IPS DF 6.9 (cell line): Measurements from ENCODE around the gene FBXL20.

Experiments
- DNase-seq: peaks from one replicate; pipeline ENCODE4 v3.0.0-alpha.2; 2013; ENCODE audit warnings: low read depth, low spot score
- H3K27ac ChIP-seq: one replicate; pipeline ENCODE4 v1.5.1; 2013; ENCODE audit warnings: low read length, control low read depth
- H3K27me3 ChIP-seq: 2 replicates; pipeline ENCODE4 v1.6.1; 2013; ENCODE audit warnings: mild to moderate bottlenecking, low read length; ENCODE audit not compliant: control insufficient read depth, insufficient read depth
- H3K36me3 ChIP-seq: 2 replicates; pipeline ENCODE4 v1.6.1; 2013; ENCODE audit warnings: low read length; ENCODE audit not compliant: control insufficient read depth, insufficient read depth
- H3K4me1 ChIP-seq: 2 replicates; pipeline ENCODE4 v1.6.1; 2013; ENCODE audit warnings: low read length; ENCODE audit not compliant: control insufficient read depth, insufficient read depth
- H3K4me3 ChIP-seq: 2 replicates; pipeline ENCODE4 v1.5.1; 2013; ENCODE audit warnings: mild to moderate bottlenecking, low read length
- H3K9me3 ChIP-seq: 2 replicates; pipeline ENCODE4 v1.6.1; 2013; ENCODE audit warnings: low read length, inconsistent platforms; ENCODE audit not compliant: control insufficient read depth, insufficient read depth
- WGBS: extraction: QIAGEN DNeasy Blood & Tissue Kit; methylation state at CpG from one replicate; pipeline ENCODE4 v1.1.7; 2013; ENCODE audit warnings: mixed read lengths, missing lambda C conversion rate; ENCODE audit not compliant: insufficient read length, insufficient coverage; 5-methylcytosine and 5-hydroxymethylcytosine counted together

The FBXL20 gene

DNA sequence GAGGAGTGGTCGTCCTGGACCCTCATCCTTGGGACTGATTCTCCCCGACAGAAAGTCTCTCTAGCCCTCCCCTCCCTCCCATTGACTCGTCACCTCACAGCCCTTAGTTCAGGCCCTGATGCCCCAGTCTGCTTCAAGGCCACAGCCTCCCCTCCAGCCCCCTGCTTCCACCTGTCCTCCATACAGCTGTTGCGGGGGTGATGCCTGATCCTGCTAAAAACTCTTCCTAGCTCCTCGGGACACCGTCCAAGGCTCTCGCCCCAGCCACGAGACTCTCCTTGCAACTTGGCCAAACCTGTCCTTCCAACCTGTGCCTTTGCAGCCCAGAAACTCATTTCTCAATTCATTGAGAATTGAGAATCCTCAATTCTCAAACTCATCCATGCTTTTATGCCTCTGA, 182.5 kb downstream of the FBXL20 start:
- Histone ChIP-seq H3K9me3 (no peaks in the 10 kb centered on the region), H3K27ac (no peak overlapping the region), H3K27me3 (peaks cover under 1% of the 10 kb centered on the region; the same call in 1 of the 2 replicates), H3K36me3 (no peaks in the 10 kb centered on the region; the same call in 1 of the 2 replicates), H3K4me1 (peaks cover 3% of the 10 kb centered on the region; the same call in 1 of the 2 replicates), H3K4me3 (no peak overlapping the region)
- WGBS: no CpG with 5 or more reads among the region's 8 CpGs
- DNase-seq: no peak

DNA sequence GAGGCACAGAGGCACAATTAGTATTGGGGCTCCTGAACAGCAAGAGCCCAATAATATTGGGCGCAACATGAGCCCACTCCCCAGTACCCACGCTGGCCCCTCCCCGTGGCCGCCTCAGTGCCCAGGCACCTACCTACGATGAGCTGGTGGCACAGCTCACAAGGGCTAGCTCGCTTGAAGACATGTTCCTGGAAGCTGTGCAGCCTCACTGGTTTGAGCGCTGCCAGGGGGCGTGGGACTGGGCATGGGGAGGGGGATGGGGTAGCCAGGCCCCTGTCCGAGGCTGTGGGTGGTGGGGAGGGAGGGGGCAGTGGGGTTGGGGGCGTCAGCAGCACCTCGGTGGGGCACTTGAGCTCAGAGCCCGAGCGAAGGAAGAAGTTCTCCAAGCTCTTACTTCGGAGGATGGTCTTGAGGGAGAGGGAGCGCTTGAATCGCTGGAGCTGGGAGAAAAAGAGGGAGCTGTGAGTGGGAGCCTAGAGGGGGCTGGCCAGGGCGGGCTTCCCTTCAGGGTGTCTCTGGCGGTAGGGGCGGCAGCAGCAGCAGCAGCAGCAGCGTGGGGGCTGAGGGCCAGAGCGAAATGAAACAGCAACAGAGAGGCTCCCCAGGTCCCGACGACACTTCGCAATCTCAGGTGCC, 183.6 kb downstream of the FBXL20 start:
- Histone ChIP-seq H3K9me3 (no peaks in the 10 kb centered on the region), H3K27ac (no peak overlapping the region), H3K4me1 (peaks cover 2% of the 10 kb centered on the region; the same call in 1 of the 2 replicates), H3K4me3 (no peak overlapping the region), H3K36me3 (no peaks in the 10 kb centered on the region; the same call in 1 of the 2 replicates), H3K27me3 (no peaks in the 10 kb centered on the region)
- WGBS: no CpG with 5 or more reads among the region's 24 CpGs
- no peak for DNase-seq

DNA sequence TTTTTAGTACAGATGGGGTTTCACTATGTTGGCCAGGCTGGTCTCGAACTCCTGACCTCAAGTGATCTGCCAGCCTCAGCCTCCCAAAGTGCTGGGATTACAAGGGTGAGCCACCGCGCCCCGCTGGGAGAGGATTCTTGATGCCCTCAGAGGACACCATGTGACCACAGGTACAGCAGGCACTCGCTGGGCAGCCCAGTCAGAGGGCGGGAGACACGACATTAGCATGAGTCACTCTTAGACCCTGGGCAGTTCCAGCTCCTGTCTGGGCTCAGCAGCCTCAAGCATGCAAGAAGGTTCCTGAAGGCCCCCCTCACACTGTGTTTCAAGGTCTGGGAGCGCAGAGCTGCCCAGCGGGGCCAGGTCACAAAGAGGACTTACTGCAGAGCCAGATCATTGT, 187.6 kb downstream of the FBXL20 start:
- H3K27ac ChIP-seq: no peak overlapping the region
- no peak for DNase-seq
- no peaks in the 10 kb centered on the region; the same call in 1 of the 2 replicates for H3K36me3 ChIP-seq
- H3K4me1 ChIP-seq: peaks cover 3% of the 10 kb centered on the region
- WGBS: no CpG with 5 or more reads among the region's 9 CpGs
- H3K4me3 ChIP-seq: no peak overlapping the region
- H3K27me3 ChIP-seq: no peaks in the 10 kb centered on the region
- no peaks in the 10 kb centered on the region for H3K9me3 ChIP-seq

GRCh38 chr17:39212841-39213480, 188.5 kb downstream of the FBXL20 start:
- H3K9me3 ChIP-seq: no peaks in the 10 kb centered on the region
- no peaks in the 10 kb centered on the region; the same call in 1 of the 2 replicates for H3K36me3 ChIP-seq
- no peak overlapping the region for H3K27ac ChIP-seq
- no peaks in the 10 kb centered on the region for H3K27me3 ChIP-seq
- DNase-seq: no peak
- H3K4me3 ChIP-seq: no peak overlapping the region
- H3K4me1 ChIP-seq: peaks cover 7% of the 10 kb centered on the region
- WGBS: no CpG with 5 or more reads among the region's 16 CpGs

DNA sequence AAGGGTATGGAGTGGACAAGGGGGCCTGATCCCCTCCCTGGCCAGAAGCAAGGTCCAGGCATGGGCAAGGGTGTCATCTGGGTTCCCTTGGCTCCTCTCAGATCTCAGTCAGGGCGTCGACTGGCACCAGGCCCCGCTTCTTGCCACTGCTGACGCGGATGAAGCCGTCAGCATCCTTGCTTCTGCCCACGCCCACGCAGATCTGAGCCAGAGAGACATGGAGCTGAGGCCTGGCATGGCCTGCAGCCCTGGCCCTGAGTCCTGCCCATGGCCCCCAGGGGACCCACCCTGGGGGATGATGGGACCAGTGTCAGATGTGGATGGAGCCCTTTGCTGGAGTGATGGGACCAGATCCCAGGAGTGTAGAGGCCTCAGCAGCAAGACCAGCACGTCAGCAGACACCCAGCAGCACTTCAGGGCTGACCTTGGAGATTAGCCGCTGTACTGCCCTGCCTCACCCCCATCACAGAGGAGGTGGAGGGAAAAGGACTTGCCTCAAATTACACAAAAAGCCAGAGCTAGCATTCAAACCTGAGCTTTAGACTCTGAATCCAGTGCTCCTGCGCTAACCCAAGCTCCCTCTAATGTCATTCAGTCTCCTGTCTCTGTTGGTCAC, 189.1 kb downstream of the FBXL20 start:
- no peak for DNase-seq
- Histone ChIP-seq H3K36me3 (no peaks in the 10 kb centered on the region; the same call in 1 of the 2 replicates), H3K27ac (no peak overlapping the region), H3K4me1 (peaks cover 5% of the 10 kb centered on the region), H3K9me3 (no peaks in the 10 kb centered on the region), H3K4me3 (no peak overlapping the region), H3K27me3 (no peaks in the 10 kb centered on the region)
- no CpG with 5 or more reads among the region's 11 CpGs for WGBS

DNA sequence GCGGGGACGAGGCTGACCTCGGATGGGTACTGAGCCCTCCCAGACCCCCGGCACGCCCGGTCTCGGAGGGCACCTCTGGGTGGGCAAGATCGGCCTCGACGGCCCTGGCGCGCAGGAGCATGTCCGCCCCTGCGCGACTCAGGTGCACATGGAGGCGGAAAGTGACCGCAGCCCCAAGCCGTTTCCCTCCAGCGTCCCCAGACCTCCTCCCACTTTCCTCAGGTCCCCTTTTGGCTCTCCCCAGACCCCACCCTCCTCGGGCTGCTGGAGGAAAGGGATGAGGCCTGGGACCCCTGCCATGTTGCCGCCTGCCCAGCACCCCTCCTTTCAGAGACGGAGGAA, 191.4 kb downstream of the FBXL20 start:
- H3K27me3 ChIP-seq: no peaks in the 10 kb centered on the region
- H3K9me3 ChIP-seq: no peaks in the 10 kb centered on the region
- H3K27ac ChIP-seq: no peak overlapping the region
- WGBS: no CpG with 5 or more reads among the region's 22 CpGs
- H3K4me3 ChIP-seq: peak overlapping the region; percentile 40; the same call in 1 of the 2 replicates
- peaks cover 6% of the 10 kb centered on the region for H3K4me1 ChIP-seq
- H3K36me3 ChIP-seq: peaks cover under 1% of the 10 kb centered on the region; the same call in 1 of the 2 replicates
- no peak for DNase-seq

DNA sequence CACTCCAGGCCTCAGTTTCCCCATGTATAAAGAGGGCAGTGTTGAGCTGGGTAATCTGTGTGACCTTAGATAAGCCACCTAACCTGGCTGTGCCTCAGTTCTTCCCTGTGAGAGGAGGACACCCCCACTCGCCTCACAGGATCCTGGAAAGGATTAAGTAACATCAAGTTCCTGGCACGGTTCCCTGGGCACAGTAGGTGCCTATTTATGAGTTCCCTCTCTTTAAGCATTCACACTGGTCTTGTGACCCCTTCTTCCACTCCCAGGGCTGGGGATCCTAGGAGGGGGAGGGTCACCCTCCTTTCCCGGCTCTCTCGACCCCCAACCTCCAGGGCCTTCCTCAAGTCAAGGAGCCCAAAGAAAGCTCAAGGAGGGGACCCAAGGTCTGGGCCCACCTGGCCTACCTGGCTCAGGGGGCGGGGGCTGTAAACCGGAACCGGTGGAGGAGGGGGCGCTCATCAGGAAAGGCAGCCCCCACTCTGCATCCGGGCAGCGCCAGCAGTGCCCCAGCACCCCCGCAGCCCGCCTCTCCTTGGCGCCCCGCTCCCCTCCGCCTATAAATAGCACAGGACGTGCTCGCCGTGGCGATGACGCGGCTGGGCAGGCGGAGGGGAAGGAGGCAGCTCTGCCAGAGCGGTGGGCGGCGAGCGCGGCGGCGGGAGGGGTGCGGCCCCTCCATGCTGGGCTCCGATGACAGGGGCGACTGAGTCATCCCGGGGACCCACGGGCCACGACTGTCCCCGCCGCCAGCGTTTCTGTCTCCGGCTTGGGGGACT, 191.9 kb downstream of the FBXL20 start:
- Histone ChIP-seq H3K36me3 (peaks cover 6% of the 10 kb centered on the region; the same call in 1 of the 2 replicates), H3K4me3 (peak overlapping the region; percentile 40; the same call in 1 of the 2 replicates), H3K4me1 (peaks cover 6% of the 10 kb centered on the region), H3K9me3 (no peaks in the 10 kb centered on the region), H3K27ac (no peak overlapping the region), H3K27me3 (no peaks in the 10 kb centered on the region)
- no CpG with 5 or more reads among the region's 39 CpGs for WGBS
- DNase-seq: no peak

- no peak for DNase-seq
- H3K4me3 ChIP-seq: no peak overlapping the region
- WGBS: no CpG with 5 or more reads among the region's 8 CpGs
Measured at GRCh38 chr17:39208893-39209292, 192.5 kb downstream of the FBXL20 start.

GRCh38 chr17:39208136-39208535, 193.3 kb downstream of the FBXL20 start:
- H3K36me3 ChIP-seq: peaks cover 18% of the 10 kb centered on the region
- no CpG with 5 or more reads among the region's 7 CpGs for WGBS
- H3K27ac ChIP-seq: no peak overlapping the region
- no peaks in the 10 kb centered on the region for H3K9me3 ChIP-seq
- peaks cover 6% of the 10 kb centered on the region for H3K4me1 ChIP-seq
- no peak for DNase-seq
- no peaks in the 10 kb centered on the region for H3K27me3 ChIP-seq
- no peak overlapping the region for H3K4me3 ChIP-seq

More at GRCh38 chr17:39208893-39209292, 192.5 kb downstream of the FBXL20 start:
- Histone ChIP-seq H3K27ac (no peak overlapping the region), H3K36me3 (peaks cover 12% of the 10 kb centered on the region), H3K4me1 (peaks cover 6% of the 10 kb centered on the region), H3K9me3 (no peaks in the 10 kb centered on the region), H3K27me3 (no peaks in the 10 kb centered on the region)

DNA sequence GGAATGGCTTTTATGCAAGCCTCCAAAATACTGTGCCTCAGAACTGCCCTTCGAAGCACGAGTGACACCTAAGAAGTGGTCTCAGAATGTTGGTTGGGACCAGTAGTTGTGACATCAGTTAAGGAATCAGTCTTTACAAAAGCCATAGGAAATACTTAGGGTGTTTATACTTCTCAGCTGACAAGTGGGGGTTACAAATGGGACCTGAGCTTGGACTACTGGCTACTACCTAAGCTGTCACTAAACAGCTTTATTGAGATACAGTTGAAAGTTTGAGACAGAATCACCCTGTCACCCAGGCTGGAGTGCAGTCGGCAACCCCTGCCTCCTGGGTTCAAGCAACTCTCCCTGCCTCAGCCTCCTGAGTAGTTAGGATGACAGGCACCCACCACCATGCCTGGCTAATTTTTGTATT, 196.3 kb downstream of the FBXL20 start:
- Histone ChIP-seq H3K36me3 (peaks cover 35% of the 10 kb centered on the region), H3K4me3 (no peak overlapping the region), H3K4me1 (peaks cover 5% of the 10 kb centered on the region), H3K9me3 (no peaks in the 10 kb centered on the region), H3K27ac (no peak overlapping the region), H3K27me3 (no peaks in the 10 kb centered on the region)
- no CpG with 5 or more reads among the region's 3 CpGs for WGBS
- DNase-seq: no peak
